Mesendoderm (in vitro differentiated cells): Measurements from ENCODE around the gene TMEM44.

ENCODE experiments used
- DNase-seq: peaks from one replicate; pipeline ENCODE4 v3.0.0; 2013
- H2AK5ac ChIP-seq: 2 replicates; pipeline ENCODE4 v1.6.1; 2013; ENCODE audit warnings: low read length, inconsistent platforms
- H2BK120ac ChIP-seq: 2 replicates; pipeline ENCODE4 v1.6.1; 2013; ENCODE audit warnings: low read depth, mild to moderate bottlenecking, low read length, moderate library complexity, mixed read lengths
- H2BK15ac ChIP-seq: replicated peaks from 2 replicates; pipeline ENCODE4 v1.6.1; 2013; ENCODE audit warnings: low read depth, mild to moderate bottlenecking, moderate library complexity
- H2BK5ac ChIP-seq: 2 replicates; pipeline ENCODE4 v1.6.1; 2013; ENCODE audit warnings: low read length, inconsistent platforms
- H3K18ac ChIP-seq: 2 replicates; pipeline ENCODE4 v1.6.1; 2013; ENCODE audit warnings: mild to moderate bottlenecking, low read length, mixed read lengths
- H3K23ac ChIP-seq: one replicate; pipeline ENCODE4 v1.6.1; 2013; ENCODE audit warnings: low read length
- H3K27ac ChIP-seq: 2 replicates; pipeline ENCODE4 v1.5.1; 2013; ENCODE audit warnings: low read depth, mild to moderate bottlenecking, inconsistent platforms, low read length, moderate library complexity
- H3K27me3 ChIP-seq: 2 replicates; pipeline ENCODE4 v1.6.1; 2013; ENCODE audit warnings: low read length, control low read depth, mild to moderate bottlenecking, inconsistent platforms; ENCODE audit not compliant: insufficient read depth, poor library complexity
- H3K36me3 ChIP-seq: 2 replicates; pipeline ENCODE4 v1.6.1; 2013; ENCODE audit warnings: low read length, inconsistent platforms; ENCODE audit not compliant: control insufficient read depth, insufficient read depth
- H3K4ac ChIP-seq: one replicate; pipeline ENCODE4 v1.6.1; 2013; ENCODE audit warnings: low read depth, mild to moderate bottlenecking, low read length, moderate library complexity
- H3K4me1 ChIP-seq: 2 replicates; pipeline ENCODE4 v1.6.1; 2013; ENCODE audit warnings: low read depth, low read length, inconsistent platforms; ENCODE audit not compliant: control insufficient read depth
- H3K4me2 ChIP-seq: 2 replicates; pipeline ENCODE4 v1.6.1; 2013; ENCODE audit warnings: low read length
- H3K4me3 ChIP-seq: 2 replicates; pipeline ENCODE4 v1.5.1; 2013; ENCODE audit warnings: mild to moderate bottlenecking, low read length
- H3K56ac ChIP-seq: one replicate; pipeline ENCODE4 v1.6.1; 2013; ENCODE audit warnings: low read length
- H3K79me1 ChIP-seq: 2 replicates; pipeline ENCODE4 v1.6.1; 2013; ENCODE audit warnings: low read length, inconsistent platforms
- H3K79me2 ChIP-seq: 2 replicates; pipeline ENCODE4 v1.6.1; 2013; ENCODE audit warnings: mild to moderate bottlenecking, low read length; ENCODE audit not compliant: control insufficient read depth, insufficient read depth
- H3K9ac ChIP-seq: 2 replicates; pipeline ENCODE4 v1.6.1; 2013; ENCODE audit warnings: low read length, inconsistent platforms
- H4K5ac ChIP-seq: one replicate; pipeline ENCODE4 v1.6.1; 2013; ENCODE audit warnings: low read length
- H4K8ac ChIP-seq: one replicate; pipeline ENCODE4 v1.6.1; 2013; ENCODE audit warnings: low read depth, mild to moderate bottlenecking, control low read depth, low read length, moderate library complexity
- WGBS: extraction: QIAGEN DNeasy Blood & Tissue Kit; methylation state at CpG from one replicate; pipeline ENCODE4 v1.1.7; 2013; ENCODE audit warnings: low lambda C conversion rate, missing lambda C conversion rate; ENCODE audit not compliant: insufficient coverage; ENCODE audit errors: extremely low coverage; 5-methylcytosine and 5-hydroxymethylcytosine counted together

Gene TMEM44

DNA sequence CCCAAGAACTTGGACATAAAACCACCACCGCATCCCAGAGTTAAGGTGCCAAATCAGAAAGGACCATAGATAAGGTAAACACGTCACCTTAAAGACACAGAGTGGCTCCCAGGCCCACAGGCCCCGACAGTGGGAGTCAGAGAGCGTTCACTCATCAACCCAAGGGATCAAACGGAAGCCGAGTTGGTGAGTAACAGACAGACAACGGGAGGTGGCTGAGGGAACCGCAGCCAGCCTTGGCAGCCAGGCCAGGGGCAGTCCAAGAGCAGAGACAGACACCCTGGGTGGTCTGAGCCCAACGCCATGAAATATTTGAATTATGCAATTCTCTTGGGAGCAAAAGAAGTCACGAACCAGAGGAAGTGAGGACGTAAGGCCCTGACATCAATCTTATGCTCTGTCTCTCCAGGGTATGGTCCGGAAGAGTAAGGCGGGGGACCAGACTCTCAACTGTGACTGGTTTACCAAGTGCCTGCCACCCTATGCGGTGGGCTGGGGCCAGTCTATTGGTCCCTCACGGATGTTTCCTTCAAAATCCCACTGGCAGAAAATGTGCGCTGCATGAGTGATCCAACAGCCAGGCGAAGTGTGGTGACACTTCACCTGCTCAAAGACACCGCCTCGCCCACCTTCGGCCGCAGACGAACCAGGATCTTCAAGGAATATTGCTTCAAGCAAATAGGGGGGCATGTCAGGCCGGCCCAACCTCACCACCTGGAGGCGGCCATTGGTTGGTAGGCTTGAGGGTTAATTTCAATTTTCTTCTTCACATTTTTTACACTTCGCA lies 34.3 kb downstream of the TMEM44 start:
- Histone ChIP-seq H3K4me2 (no peak overlapping the region), H2BK5ac (no peak overlapping the region), H2AK5ac (no peak overlapping the region), H2BK15ac (no peak overlapping the region), H3K9ac (no peak overlapping the region), H4K5ac (no peak overlapping the region), H3K36me3 (no peaks in the 10 kb centered on the region), H3K4ac (no peak overlapping the region), H3K27ac (no peak overlapping the region), H3K56ac (no peak overlapping the region), H3K18ac (no peak overlapping the region), H2BK120ac (no peak overlapping the region), H3K79me2 (no peaks in the 10 kb centered on the region), H3K79me1 (no peaks in the 10 kb centered on the region), H3K4me3 (no peak overlapping the region), H3K27me3 (no peaks in the 10 kb centered on the region), H3K4me1 (no peaks in the 10 kb centered on the region), H3K23ac (no peak overlapping the region), H4K8ac (no peak overlapping the region)
- no peak for DNase-seq
- no CpG with 5 or more reads among the region's 25 CpGs for WGBS

DNA sequence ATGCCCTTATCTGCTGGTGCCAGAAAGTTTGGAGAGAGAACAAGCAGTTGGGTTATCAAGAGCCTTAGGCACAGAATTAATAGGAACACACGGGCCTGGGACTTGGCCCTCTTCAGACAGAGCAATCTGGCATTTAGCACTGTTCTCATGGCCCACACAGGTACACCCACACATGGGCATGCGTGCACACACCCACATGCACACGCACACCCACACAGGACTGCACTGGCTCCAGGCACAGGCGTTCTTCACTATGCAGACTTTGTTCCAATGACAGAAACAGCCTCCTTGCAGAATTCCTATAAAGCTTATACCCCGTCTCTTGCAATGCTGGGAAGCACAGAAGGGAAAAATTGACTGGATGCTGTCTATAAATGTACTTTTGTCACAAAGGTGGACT lies 36.3 kb downstream of the TMEM44 start:
- Histone ChIP-seq H3K27ac (no peak overlapping the region), H4K5ac (no peak overlapping the region), H3K18ac (no peak overlapping the region), H3K4me1 (no peaks in the 10 kb centered on the region), H3K56ac (no peak overlapping the region), H3K79me1 (no peaks in the 10 kb centered on the region), H3K4me2 (no peak overlapping the region), H3K79me2 (no peaks in the 10 kb centered on the region), H3K36me3 (no peaks in the 10 kb centered on the region), H3K9ac (no peak overlapping the region), H3K23ac (no peak overlapping the region), H2BK5ac (no peak overlapping the region), H2BK120ac (no peak overlapping the region), H2AK5ac (no peak overlapping the region), H4K8ac (no peak overlapping the region), H3K4ac (no peak overlapping the region), H2BK15ac (no peak overlapping the region), H3K4me3 (no peak overlapping the region), H3K27me3 (no peaks in the 10 kb centered on the region)
- no peak for DNase-seq
- no CpG with 5 or more reads among the region's 5 CpGs for WGBS

DNA sequence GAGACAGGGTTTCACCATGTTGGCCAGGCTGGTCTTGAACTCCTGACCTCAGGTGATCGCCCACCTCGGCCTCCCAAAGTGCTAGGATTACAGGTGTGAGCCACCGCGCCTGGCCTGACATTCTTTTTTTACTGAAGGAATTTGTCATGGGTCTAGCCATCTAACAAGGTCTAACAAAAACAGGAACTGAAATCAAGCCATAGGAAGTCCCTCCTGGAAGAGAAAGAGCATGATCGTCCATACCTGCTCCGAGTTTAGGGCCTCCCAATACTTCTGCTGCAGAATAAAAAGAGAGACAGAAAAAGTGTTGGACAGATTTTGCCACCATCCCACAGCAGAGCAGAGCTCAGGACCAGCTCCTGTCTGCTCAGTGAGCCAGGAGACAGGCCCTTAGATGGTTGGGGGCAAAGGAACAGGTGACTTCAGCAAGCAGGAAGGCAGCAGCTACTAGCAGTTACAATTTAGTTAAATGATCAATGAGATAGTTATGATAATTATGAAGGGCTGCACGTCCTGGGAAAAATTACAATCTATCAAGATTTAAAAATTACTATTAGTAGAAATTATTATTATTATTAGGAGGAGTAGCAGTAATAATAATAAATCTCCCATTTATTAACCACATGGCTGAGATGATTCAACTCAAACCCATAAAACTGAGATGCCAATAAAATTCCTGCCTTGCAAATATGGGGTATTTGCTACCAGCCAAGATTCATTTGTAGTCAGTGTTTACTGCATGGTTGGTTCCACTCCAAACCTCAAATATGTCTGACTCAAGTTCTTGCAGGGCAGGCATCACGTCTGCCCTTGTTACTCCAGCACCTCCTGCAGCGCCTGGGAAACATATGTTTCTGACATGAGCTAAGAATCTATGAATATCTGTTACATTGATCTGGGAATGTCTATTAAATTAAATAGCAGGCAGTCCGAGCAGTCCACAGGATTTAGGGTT lies 40.1 kb downstream of the TMEM44 start:
- Histone ChIP-seq H3K4me2 (no peak overlapping the region), H3K79me1 (no peaks in the 10 kb centered on the region), H2BK5ac (no peak overlapping the region), H3K18ac (no peak overlapping the region), H3K79me2 (no peaks in the 10 kb centered on the region), H4K8ac (no peak overlapping the region), H3K9ac (no peak overlapping the region), H2BK120ac (no peak overlapping the region), H3K23ac (no peak overlapping the region), H3K36me3 (no peaks in the 10 kb centered on the region), H3K4me3 (no peak overlapping the region), H2AK5ac (no peak overlapping the region), H4K5ac (no peak overlapping the region), H3K56ac (no peak overlapping the region), H3K27ac (no peak overlapping the region), H3K4me1 (no peaks in the 10 kb centered on the region), H2BK15ac (no peak overlapping the region), H3K27me3 (no peaks in the 10 kb centered on the region), H3K4ac (no peak overlapping the region)
- WGBS, result no CpG with 5 or more reads among the region's 10 CpGs
- DNase-seq, result no peak

DNA sequence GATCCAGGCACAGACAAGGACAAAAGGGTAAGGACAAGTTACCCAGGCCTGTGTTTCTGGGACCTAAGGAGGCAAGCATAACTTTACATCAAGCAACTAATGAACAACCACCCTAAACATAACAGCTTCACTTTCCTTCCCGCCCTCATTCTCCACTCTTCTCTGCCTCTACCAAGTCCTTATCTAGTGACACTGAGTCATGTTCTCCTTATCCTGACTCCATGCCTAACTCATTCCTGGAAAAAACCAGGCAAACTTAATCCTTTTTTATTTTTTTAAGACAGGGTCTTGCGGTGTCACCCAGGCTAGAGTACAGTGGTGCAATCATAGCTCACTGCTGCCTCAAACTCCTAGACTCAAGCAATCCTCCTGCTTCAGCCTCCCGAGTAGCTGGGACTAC lies 44.5 kb downstream of the TMEM44 start:
- Histone ChIP-seq H3K9ac (no peak overlapping the region), H4K5ac (no peak overlapping the region), H2BK5ac (no peak overlapping the region), H4K8ac (no peak overlapping the region), H3K56ac (no peak overlapping the region), H3K4me3 (no peak overlapping the region), H3K18ac (no peak overlapping the region), H3K36me3 (no peaks in the 10 kb centered on the region), H3K4me2 (no peak overlapping the region), H3K79me1 (peaks cover 3% of the 10 kb centered on the region), H3K27me3 (no peaks in the 10 kb centered on the region), H2BK15ac (no peak overlapping the region), H2BK120ac (no peak overlapping the region), H3K23ac (no peak overlapping the region), H3K79me2 (no peaks in the 10 kb centered on the region), H3K27ac (no peak overlapping the region), H3K4me1 (no peaks in the 10 kb centered on the region), H3K4ac (no peak overlapping the region), H2AK5ac (no peak overlapping the region)
- no CpG with 5 or more reads among the region's 3 CpGs for WGBS
- no peak for DNase-seq

DNA sequence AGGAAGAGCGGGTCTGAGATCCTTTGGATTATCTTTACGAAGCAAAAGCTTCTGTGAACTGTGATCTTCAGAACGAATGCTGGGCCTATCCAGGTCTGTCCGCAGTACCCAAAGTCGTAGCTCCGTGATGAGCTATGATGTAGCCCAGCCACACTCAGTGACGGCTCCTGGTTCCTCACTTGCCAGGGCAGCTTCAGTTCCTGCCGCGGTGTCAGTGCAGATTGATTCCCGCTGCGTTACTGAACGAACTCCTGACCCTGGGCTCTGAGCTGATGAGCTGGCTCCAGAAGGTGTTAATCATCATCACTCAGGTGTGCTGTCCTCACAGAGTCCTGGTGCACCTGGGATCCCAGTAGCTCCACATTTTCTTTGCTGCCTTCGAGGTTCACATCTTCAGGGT lies 45.0 kb downstream of the TMEM44 start:
- Histone ChIP-seq H2AK5ac (no peak overlapping the region), H2BK5ac (no peak overlapping the region), H3K79me2 (no peaks in the 10 kb centered on the region), H4K5ac (no peak overlapping the region), H3K4ac (no peak overlapping the region), H3K4me1 (no peaks in the 10 kb centered on the region), H2BK15ac (no peak overlapping the region), H3K4me2 (no peak overlapping the region), H3K18ac (no peak overlapping the region), H2BK120ac (no peak overlapping the region), H3K79me1 (peaks cover 3% of the 10 kb centered on the region), H3K56ac (no peak overlapping the region), H3K27ac (no peak overlapping the region), H3K27me3 (no peaks in the 10 kb centered on the region), H3K36me3 (no peaks in the 10 kb centered on the region), H3K9ac (no peak overlapping the region), H3K23ac (no peak overlapping the region), H4K8ac (no peak overlapping the region), H3K4me3 (no peak overlapping the region)
- no peak for DNase-seq
- no CpG with 5 or more reads among the region's 13 CpGs for WGBS
